Measurements from ENCODE around the gene IL17RD.

Gene IL17RD

GRCh38 chr3:57145852-57146251 is 19.3 kb downstream of the IL17RD start:
- DNase-seq: no peak
- Histone ChIP-seq H3K27me3 (replicated peaks in 2 of 5; ENCODE audit: control insufficient read depth in 4 of 5, insufficient read depth in 5 of 5, low read length in 4 of 5) (peaks cover 5 to 36% (median 19%) of the 10 kb centered on the region in 5 experiments), H3K4me3 (ENCODE audit: control insufficient read depth in 1 of 7, extremely low read depth in 1 of 7, insufficient read depth in 4 of 7, low read depth in 2 of 7, low read length in 6 of 7) (no peak overlapping the region), H3K36me3 (ENCODE audit: control insufficient read depth in 4 of 4, insufficient read depth in 4 of 4, low read length in 3 of 4) (no peaks in the 10 kb centered on the region), H3K27ac (ENCODE audit: insufficient read depth in 1 of 2, low read depth in 1 of 2, low read length in 2 of 2, poor library complexity in 1 of 2, severe bottlenecking in 2 of 2) (no peak overlapping the region), H3K9me3 (ENCODE audit: control extremely low read depth in 1 of 5, control insufficient read depth in 4 of 5, insufficient read depth in 2 of 5, low read depth in 1 of 5, low read length in 4 of 5) (no peaks in the 10 kb centered on the region), H3K4me1 (ENCODE audit: control extremely low read depth in 1 of 4, control insufficient read depth in 4 of 4, insufficient read depth in 4 of 4, low read length in 3 of 4) (peaks cover 0 to 2% (median 0%) of the 10 kb centered on the region in 4 experiments)
- POLR2A ChIA-PET: interaction anchor here (0.8 kb wide), 1 partner anchor 10 kb away, joined by 3 read pairs; no protein-coding TSS in a partner anchor
- CTCF ChIA-PET: interaction anchor here (1.1 to 1.6 kb wide), 2 partner anchors 9 to 44 kb away, joined by 3 read pairs; no protein-coding TSS in a partner anchor
- WGBS (ENCODE audit: insufficient coverage): no CpG with 5 or more reads among the region's 13 CpGs

- CTCF ChIA-PET: interaction anchor here (1.1 to 2.0 kb wide), 3 partner anchors 8 to 43 kb away, joined by 3 to 5 read pairs (median 3); no protein-coding TSS in a partner anchor
- Histone ChIP-seq H3K27me3 (replicated peaks in 2 of 5; ENCODE audit: control insufficient read depth in 4 of 5, insufficient read depth in 5 of 5, low read length in 4 of 5) (peaks cover 5 to 29% (median 16%) of the 10 kb centered on the region in 5 experiments), H3K9me3 (ENCODE audit: control extremely low read depth in 1 of 5, control insufficient read depth in 4 of 5, insufficient read depth in 2 of 5, low read depth in 1 of 5, low read length in 4 of 5) (no peaks in the 10 kb centered on the region), H3K4me3 (ENCODE audit: control insufficient read depth in 1 of 7, extremely low read depth in 1 of 7, insufficient read depth in 4 of 7, low read depth in 2 of 7, low read length in 6 of 7) (no peak overlapping the region), H3K27ac (ENCODE audit: insufficient read depth in 1 of 2, low read depth in 1 of 2, low read length in 2 of 2, poor library complexity in 1 of 2, severe bottlenecking in 2 of 2) (no peak overlapping the region), H3K4me1 (ENCODE audit: control extremely low read depth in 1 of 4, control insufficient read depth in 4 of 4, insufficient read depth in 4 of 4, low read length in 3 of 4) (peaks cover 0 to 2% (median 0%) of the 10 kb centered on the region in 4 experiments), H3K36me3 (ENCODE audit: control insufficient read depth in 4 of 4, insufficient read depth in 4 of 4, low read length in 3 of 4) (no peaks in the 10 kb centered on the region)
- POLR2A ChIA-PET: interaction anchor here (0.8 kb wide), 1 partner anchor 11 kb away, joined by 3 read pairs; no protein-coding TSS in a partner anchor
- 81% methylated on average over 2 of the region's 3 CpGs for WGBS (ENCODE audit: insufficient coverage)
- DNase-seq: no peak
Measured at GRCh38 chr3:57144952-57145351, 20.2 kb downstream of the IL17RD start.

- Histone ChIP-seq H3K27me3 (replicated peaks in 2 of 5; ENCODE audit: control insufficient read depth in 4 of 5, insufficient read depth in 5 of 5, low read length in 4 of 5) (peaks cover 3 to 26% (median 17%) of the 10 kb centered on the region in 5 experiments), H3K4me3 (ENCODE audit: control insufficient read depth in 1 of 7, extremely low read depth in 1 of 7, insufficient read depth in 4 of 7, low read depth in 2 of 7, low read length in 6 of 7) (no peak overlapping the region), H3K9me3 (ENCODE audit: control extremely low read depth in 1 of 5, control insufficient read depth in 4 of 5, insufficient read depth in 2 of 5, low read depth in 1 of 5, low read length in 4 of 5) (no peaks in the 10 kb centered on the region), H3K4me1 (ENCODE audit: control extremely low read depth in 1 of 4, control insufficient read depth in 4 of 4, insufficient read depth in 4 of 4, low read length in 3 of 4) (peaks cover 0 to 2% (median 0%) of the 10 kb centered on the region in 4 experiments), H3K27ac (ENCODE audit: insufficient read depth in 1 of 2, low read depth in 1 of 2, low read length in 2 of 2, poor library complexity in 1 of 2, severe bottlenecking in 2 of 2) (no peak overlapping the region), H3K36me3 (ENCODE audit: control insufficient read depth in 4 of 4, insufficient read depth in 4 of 4, low read length in 3 of 4) (no peaks in the 10 kb centered on the region)
- 76% methylated on average over 3 of the region's 4 CpGs for WGBS (ENCODE audit: insufficient coverage)
- DNase-seq: no peak
- CTCF ChIA-PET: interaction anchor here (0.8 to 2.0 kb wide), 4 partner anchors 9 to 148 kb away, joined by 3 to 5 read pairs (median 4); no protein-coding TSS in a partner anchor
- POLR2A ChIA-PET: no interaction called here
Measured at GRCh38 chr3:57143886-57144459, 21.2 kb downstream of the IL17RD start.

GRCh38 chr3:57142411-57142723 is 22.8 kb downstream of the IL17RD start:
- 49% methylated on average over 5 of the region's 11 CpGs for WGBS (ENCODE audit: insufficient coverage)
- no peak overlapping the region for H3K4me3 ChIP-seq (ENCODE audit: control insufficient read depth in 1 of 7, extremely low read depth in 1 of 7, insufficient read depth in 4 of 7, low read depth in 2 of 7, low read length in 6 of 7)
- peaks cover 0 to 2% (median 0%) of the 10 kb centered on the region in 4 experiments for H3K4me1 ChIP-seq (ENCODE audit: control extremely low read depth in 1 of 4, control insufficient read depth in 4 of 4, insufficient read depth in 4 of 4, low read length in 3 of 4)
- ChIA-PET POLR2A (no interaction called here), CTCF (interaction anchor here (0.9 to 2.0 kb wide), 3 partner anchors 12 to 21 kb away, joined by 3 to 4 read pairs (median 4); no protein-coding TSS in a partner anchor)
- no peaks in the 10 kb centered on the region for H3K9me3 ChIP-seq (ENCODE audit: control extremely low read depth in 1 of 5, control insufficient read depth in 4 of 5, insufficient read depth in 2 of 5, low read depth in 1 of 5, low read length in 4 of 5)
- no peaks in the 10 kb centered on the region for H3K36me3 ChIP-seq (ENCODE audit: control insufficient read depth in 4 of 4, insufficient read depth in 4 of 4, low read length in 3 of 4)
- no peak overlapping the region for H3K27ac ChIP-seq (ENCODE audit: insufficient read depth in 1 of 2, low read depth in 1 of 2, low read length in 2 of 2, poor library complexity in 1 of 2, severe bottlenecking in 2 of 2)
- DNase-seq: no peak
- peaks cover 3 to 27% (median 18%) of the 10 kb centered on the region in 5 experiments for H3K27me3 ChIP-seq (replicated peaks in 2 of 5; ENCODE audit: control insufficient read depth in 4 of 5, insufficient read depth in 5 of 5, low read length in 4 of 5)

- Histone ChIP-seq H3K9me3 (ENCODE audit: control extremely low read depth in 1 of 5, control insufficient read depth in 4 of 5, insufficient read depth in 2 of 5, low read depth in 1 of 5, low read length in 4 of 5) (no peaks in the 10 kb centered on the region), H3K36me3 (ENCODE audit: control insufficient read depth in 4 of 4, insufficient read depth in 4 of 4, low read length in 3 of 4) (no peaks in the 10 kb centered on the region), H3K4me3 (ENCODE audit: control insufficient read depth in 1 of 7, extremely low read depth in 1 of 7, insufficient read depth in 4 of 7, low read depth in 2 of 7, low read length in 6 of 7) (no peak overlapping the region), H3K27ac (ENCODE audit: insufficient read depth in 1 of 2, low read depth in 1 of 2, low read length in 2 of 2, poor library complexity in 1 of 2, severe bottlenecking in 2 of 2) (no peak overlapping the region), H3K4me1 (ENCODE audit: control extremely low read depth in 1 of 4, control insufficient read depth in 4 of 4, insufficient read depth in 4 of 4, low read length in 3 of 4) (peaks cover 0 to 2% (median 0%) of the 10 kb centered on the region in 4 experiments), H3K27me3 (replicated peaks in 2 of 5; ENCODE audit: control insufficient read depth in 4 of 5, insufficient read depth in 5 of 5, low read length in 4 of 5) (peaks cover 3 to 25% (median 16%) of the 10 kb centered on the region in 5 experiments)
- CTCF ChIA-PET: interaction anchor here (0.9 to 2.0 kb wide), 3 partner anchors 13 to 22 kb away, joined by 3 to 4 read pairs (median 4); no protein-coding TSS in a partner anchor
- POLR2A ChIA-PET: interaction anchor here (0.5 kb wide), 1 partner anchor 67 kb away, joined by 3 read pairs; no protein-coding TSS in a partner anchor
- no peak for DNase-seq
- WGBS (ENCODE audit: insufficient coverage): 0% methylated on average over 4 of the region's 5 CpGs
Measured at GRCh38 chr3:57141719-57142410, 23.3 kb downstream of the IL17RD start.

GRCh38 chr3:57140894-57141293 is 24.3 kb downstream of the IL17RD start:
- POLR2A ChIA-PET: no interaction called here
- no peaks in the 10 kb centered on the region for H3K36me3 ChIP-seq (ENCODE audit: control insufficient read depth in 4 of 4, insufficient read depth in 4 of 4, low read length in 3 of 4)
- WGBS (ENCODE audit: insufficient coverage): 83% methylated on average over 1 of the region's 5 CpGs
- H3K27ac ChIP-seq (ENCODE audit: insufficient read depth in 1 of 2, low read depth in 1 of 2, low read length in 2 of 2, poor library complexity in 1 of 2, severe bottlenecking in 2 of 2): no peak overlapping the region
- no peak overlapping the region for H3K4me3 ChIP-seq (ENCODE audit: control insufficient read depth in 1 of 7, extremely low read depth in 1 of 7, insufficient read depth in 4 of 7, low read depth in 2 of 7, low read length in 6 of 7)
- H3K4me1 ChIP-seq (ENCODE audit: control extremely low read depth in 1 of 4, control insufficient read depth in 4 of 4, insufficient read depth in 4 of 4, low read length in 3 of 4): peaks cover 0 to 5% (median under 1%) of the 10 kb centered on the region in 4 experiments
- CTCF ChIA-PET: interaction anchor here (0.8 to 1.5 kb wide), 4 partner anchors 11 to 23 kb away, joined by 3 to 4 read pairs (median 3); no protein-coding TSS in a partner anchor
- H3K27me3 ChIP-seq (replicated peaks in 2 of 5; ENCODE audit: control insufficient read depth in 4 of 5, insufficient read depth in 5 of 5, low read length in 4 of 5): peaks cover 3 to 25% (median 16%) of the 10 kb centered on the region in 5 experiments
- no peaks in the 10 kb centered on the region for H3K9me3 ChIP-seq (ENCODE audit: control extremely low read depth in 1 of 5, control insufficient read depth in 4 of 5, insufficient read depth in 2 of 5, low read depth in 1 of 5, low read length in 4 of 5)
- no peak for DNase-seq
